Measurements from ENCODE around the gene HPSE.

Gene HPSE

DNA sequence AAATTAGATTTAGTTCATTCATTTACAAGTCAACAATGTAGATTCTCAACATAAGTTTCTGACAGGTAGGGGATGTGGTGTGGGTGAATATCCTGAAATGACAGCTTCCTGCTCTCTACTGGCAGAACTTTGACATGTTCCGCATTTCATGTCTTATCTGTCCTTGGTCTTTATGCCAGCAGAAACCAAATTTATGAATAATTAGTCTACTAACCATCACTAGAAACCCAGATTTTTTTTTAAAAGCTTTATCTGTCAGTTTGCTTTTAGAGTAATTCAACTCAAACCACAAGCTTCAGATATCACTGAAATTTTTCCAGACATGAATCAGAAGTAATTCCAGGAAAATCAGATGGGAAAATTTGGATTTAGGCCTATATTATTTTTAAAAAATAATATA is 68.0 kb downstream of the HPSE start:
- Histone ChIP-seq H3K27me3 (ENCODE audit: low read depth, low read length) (no peaks in the 10 kb centered on the region), H3K4me3 (ENCODE audit: low read length) (no peak overlapping the region), H2AFZ (ENCODE audit: low read depth, low read length) (no peak overlapping the region), H3K36me3 (replicated peaks; ENCODE audit: low read depth, low read length) (peaks cover 38% of the 10 kb centered on the region), H4K20me1 (ENCODE audit: insufficient read depth, low read length) (no peaks in the 10 kb centered on the region), H3K4me1 (ENCODE audit: low read length) (peaks cover 40% of the 10 kb centered on the region), H3K4me2 (ENCODE audit: low read length) (peak overlapping the region; percentile 27), H3K79me2 (ENCODE audit: low read length) (no peaks in the 10 kb centered on the region), H3K9me3 (ENCODE audit: insufficient read depth, low read length) (no peaks in the 10 kb centered on the region), H3K9ac (ENCODE audit: low read length) (no peak overlapping the region), H3K27ac (ENCODE audit: low read length) (peak overlapping the region; percentile 2; the same call in 1 of the 2 replicates)
- TF ChIP-seq, protein P1, sequence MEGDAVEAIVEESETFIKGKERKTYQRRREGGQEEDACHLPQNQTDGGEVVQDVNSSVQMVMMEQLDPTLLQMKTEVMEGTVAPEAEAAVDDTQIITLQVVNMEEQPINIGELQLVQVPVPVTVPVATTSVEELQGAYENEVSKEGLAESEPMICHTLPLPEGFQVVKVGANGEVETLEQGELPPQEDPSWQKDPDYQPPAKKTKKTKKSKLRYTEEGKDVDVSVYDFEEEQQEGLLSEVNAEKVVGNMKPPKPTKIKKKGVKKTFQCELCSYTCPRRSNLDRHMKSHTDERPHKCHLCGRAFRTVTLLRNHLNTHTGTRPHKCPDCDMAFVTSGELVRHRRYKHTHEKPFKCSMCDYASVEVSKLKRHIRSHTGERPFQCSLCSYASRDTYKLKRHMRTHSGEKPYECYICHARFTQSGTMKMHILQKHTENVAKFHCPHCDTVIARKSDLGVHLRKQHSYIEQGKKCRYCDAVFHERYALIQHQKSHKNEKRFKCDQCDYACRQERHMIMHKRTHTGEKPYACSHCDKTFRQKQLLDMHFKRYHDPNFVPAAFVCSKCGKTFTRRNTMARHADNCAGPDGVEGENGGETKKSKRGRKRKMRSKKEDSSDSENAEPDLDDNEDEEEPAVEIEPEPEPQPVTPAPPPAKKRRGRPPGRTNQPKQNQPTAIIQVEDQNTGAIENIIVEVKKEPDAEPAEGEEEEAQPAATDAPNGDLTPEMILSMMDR (IDR thresholded peaks at IDR 0.05; ENCODE audit: low read depth, low read length): peak; percentile 48
- TF ChIP-seq EZH2phosphoT487 (IDR thresholded peaks at IDR 0.05; ENCODE audit: low read depth): no peak

DNA sequence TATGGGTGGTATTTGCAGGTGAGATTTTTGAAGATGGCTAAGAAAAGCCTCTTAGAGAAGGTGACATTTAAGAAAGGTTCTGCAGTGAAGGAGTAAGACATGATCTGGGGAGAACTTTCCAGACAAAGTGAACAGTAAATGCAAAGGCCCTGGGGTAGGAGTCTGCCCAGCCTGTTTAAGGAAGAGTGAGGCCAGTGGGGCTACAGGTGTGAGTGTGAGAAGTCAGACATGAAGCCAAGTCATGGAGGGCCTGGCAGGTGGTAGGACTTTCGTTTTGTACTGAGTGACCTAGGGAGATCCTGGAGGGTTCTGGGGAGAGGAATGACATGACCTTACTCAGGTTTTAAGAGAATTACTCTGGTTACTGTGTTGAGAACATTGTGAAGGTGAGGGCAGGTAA is 71.5 kb downstream of the HPSE start:
- no peak overlapping the region for H3K4me3 ChIP-seq (ENCODE audit: low read length)
- TF ChIP-seq, protein P1 (IDR thresholded peaks at IDR 0.05; ENCODE audit: low read depth, low read length): no peak
- TF ChIP-seq EZH2phosphoT487 (IDR thresholded peaks at IDR 0.05; ENCODE audit: low read depth): no peak
- no peak overlapping the region for H3K4me2 ChIP-seq (ENCODE audit: low read length)
- no peak overlapping the region for H2AFZ ChIP-seq (ENCODE audit: low read depth, low read length)
- H3K79me2 ChIP-seq (ENCODE audit: low read length): no peaks in the 10 kb centered on the region
- H3K4me1 ChIP-seq (ENCODE audit: low read length): peaks cover 47% of the 10 kb centered on the region
- no peak overlapping the region for H3K9ac ChIP-seq (ENCODE audit: low read length)
- H4K20me1 ChIP-seq (ENCODE audit: insufficient read depth, low read length): no peaks in the 10 kb centered on the region
- H3K36me3 ChIP-seq (replicated peaks; ENCODE audit: low read depth, low read length): peaks cover 26% of the 10 kb centered on the region
- H3K27ac ChIP-seq (ENCODE audit: low read length): no peak overlapping the region
- H3K27me3 ChIP-seq (ENCODE audit: low read depth, low read length): no peaks in the 10 kb centered on the region
- H3K9me3 ChIP-seq (ENCODE audit: insufficient read depth, low read length): no peaks in the 10 kb centered on the region

GRCh38 chr4:83262682-83263081 is 72.0 kb downstream of the HPSE start:
- no peaks in the 10 kb centered on the region for H3K79me2 ChIP-seq (ENCODE audit: low read length)
- H3K36me3 ChIP-seq (replicated peaks; ENCODE audit: low read depth, low read length): peaks cover 26% of the 10 kb centered on the region
- no peaks in the 10 kb centered on the region for H3K27me3 ChIP-seq (ENCODE audit: low read depth, low read length)
- H3K4me3 ChIP-seq (ENCODE audit: low read length): no peak overlapping the region
- TF ChIP-seq EZH2phosphoT487 (IDR thresholded peaks at IDR 0.05; ENCODE audit: low read depth): no peak
- TF ChIP-seq, protein P1 (IDR thresholded peaks at IDR 0.05; ENCODE audit: low read depth, low read length): no peak
- no peak overlapping the region for H3K9ac ChIP-seq (ENCODE audit: low read length)
- H4K20me1 ChIP-seq (ENCODE audit: insufficient read depth, low read length): no peaks in the 10 kb centered on the region
- H3K27ac ChIP-seq (ENCODE audit: low read length): no peak overlapping the region
- no peak overlapping the region for H2AFZ ChIP-seq (ENCODE audit: low read depth, low read length)
- no peak overlapping the region for H3K4me2 ChIP-seq (ENCODE audit: low read length)
- H3K9me3 ChIP-seq (ENCODE audit: insufficient read depth, low read length): no peaks in the 10 kb centered on the region
- peaks cover 43% of the 10 kb centered on the region for H3K4me1 ChIP-seq (ENCODE audit: low read length)

DNA sequence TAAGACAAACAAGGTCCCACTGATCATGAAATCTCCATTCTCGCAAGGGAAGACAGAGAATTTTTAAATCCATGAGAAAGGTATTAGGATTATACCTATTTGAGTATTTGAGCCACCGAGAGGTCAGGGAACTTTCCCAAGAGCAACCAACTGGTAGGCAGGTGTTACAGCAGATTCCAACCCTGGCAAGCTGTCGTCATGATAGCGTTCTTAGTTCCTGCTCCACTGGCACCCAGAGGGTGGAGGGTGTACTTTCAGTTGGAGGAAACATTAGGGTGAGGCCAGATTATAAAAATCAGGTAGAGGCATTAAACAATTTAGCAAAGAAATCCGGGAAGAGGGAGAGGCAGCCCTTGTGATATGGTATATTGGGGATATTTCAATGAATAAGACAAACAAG is 73.3 kb downstream of the HPSE start:
- peaks cover 26% of the 10 kb centered on the region for H3K36me3 ChIP-seq (replicated peaks; ENCODE audit: low read depth, low read length)
- no peak overlapping the region for H3K27ac ChIP-seq (ENCODE audit: low read length)
- no peaks in the 10 kb centered on the region for H3K9me3 ChIP-seq (ENCODE audit: insufficient read depth, low read length)
- H2AFZ ChIP-seq (ENCODE audit: low read depth, low read length): no peak overlapping the region
- H3K4me2 ChIP-seq (ENCODE audit: low read length): no peak overlapping the region
- H3K9ac ChIP-seq (ENCODE audit: low read length): no peak overlapping the region
- no peak for TF ChIP-seq EZH2phosphoT487 (IDR thresholded peaks at IDR 0.05; ENCODE audit: low read depth)
- TF ChIP-seq, protein P1 (IDR thresholded peaks at IDR 0.05; ENCODE audit: low read depth, low read length): no peak
- H4K20me1 ChIP-seq (ENCODE audit: insufficient read depth, low read length): no peaks in the 10 kb centered on the region
- no peaks in the 10 kb centered on the region for H3K79me2 ChIP-seq (ENCODE audit: low read length)
- no peaks in the 10 kb centered on the region for H3K27me3 ChIP-seq (ENCODE audit: low read depth, low read length)
- H3K4me3 ChIP-seq (ENCODE audit: low read length): no peak overlapping the region
- H3K4me1 ChIP-seq (ENCODE audit: low read length): peaks cover 39% of the 10 kb centered on the region

Data from OCI-LY3 (cell line).